ENCODE data around the gene SDHA.
"Not testable (repeated sequence)": the region's sequence is repeated elsewhere in the genome, so short reads cannot be mapped to it uniquely, and the experiment has no call there.

SDHA gene

GRCh38 chr5:197031-197430 lies 21.1 kb upstream of the SDHA start:
- not testable (repeated sequence) for FAIRE-seq; DNase-seq (ENCODE audit: low spot score)

- DNase-seq (ENCODE audit: low spot score) (no peak), FAIRE-seq (no peak)
Measured at GRCh38 chr5:197892-198489, 20.1 kb upstream of the SDHA start.

- FAIRE-seq (no peak), DNase-seq (ENCODE audit: low spot score) (no peak)
Measured at GRCh38 chr5:198516-199196, 19.5 kb upstream of the SDHA start.

GRCh38 chr5:199197-199949 lies 18.7 kb upstream of the SDHA start:
- FAIRE-seq, result peak; percentile 70
- DNase-seq (ENCODE audit: low spot score), result no peak

- no peak for FAIRE-seq
- DNase-seq (ENCODE audit: low spot score), result no peak
Measured at GRCh38 chr5:199950-200645, 18.0 kb upstream of the SDHA start.

- FAIRE-seq (no peak), DNase-seq (ENCODE audit: low spot score) (no peak)
Measured at GRCh38 chr5:200985-201384, 17.1 kb upstream of the SDHA start.

GRCh38 chr5:201672-202071 lies 16.4 kb upstream of the SDHA start:
- DNase-seq (ENCODE audit: low spot score) (no peak), FAIRE-seq (no peak)

GRCh38 chr5:203246-203930 lies 14.7 kb upstream of the SDHA start:
- DNase-seq (ENCODE audit: low spot score) (no peak), FAIRE-seq (no peak)

GRCh38 chr5:204001-204400 lies 14.1 kb upstream of the SDHA start:
- no peak for DNase-seq (ENCODE audit: low spot score)
- FAIRE-seq, result no peak

GRCh38 chr5:204462-204861 lies 13.7 kb upstream of the SDHA start:
- DNase-seq (ENCODE audit: low spot score) (no peak), FAIRE-seq (no peak)

GRCh38 chr5:204966-205670 lies 13.0 kb upstream of the SDHA start:
- FAIRE-seq, result no peak
- DNase-seq (ENCODE audit: low spot score), result no peak

- DNase-seq (ENCODE audit: low spot score) (peak; percentile 12), FAIRE-seq (no peak)
Measured at GRCh38 chr5:206406-206805, 11.7 kb upstream of the SDHA start.

GRCh38 chr5:206927-207536 lies 11.1 kb upstream of the SDHA start:
- no peak for DNase-seq (ENCODE audit: low spot score)
- no peak for FAIRE-seq

GRCh38 chr5:207599-207998 lies 10.5 kb upstream of the SDHA start:
- FAIRE-seq (no peak), DNase-seq (ENCODE audit: low spot score) (no peak)

- DNase-seq (ENCODE audit: low spot score) (no peak), FAIRE-seq (no peak)
Measured at GRCh38 chr5:208449-209114, 9.5 kb upstream of the SDHA start.

- DNase-seq (ENCODE audit: low spot score) (no peak), FAIRE-seq (no peak)
Measured at GRCh38 chr5:213803-214395, 4.2 kb upstream of the SDHA start.

GRCh38 chr5:215256-215655 lies 2.9 kb upstream of the SDHA start:
- not testable (repeated sequence) for FAIRE-seq

GRCh38 chr5:216076-216475 lies 2.0 kb upstream of the SDHA start:
- not testable (repeated sequence) for DNase-seq (ENCODE audit: low spot score); FAIRE-seq

More at GRCh38 chr5:215256-215655, 2.9 kb upstream of the SDHA start:
- not testable (repeated sequence) for DNase-seq (ENCODE audit: low spot score)

Data from urothelium cell line (cell line).